Measurements from ENCODE around the gene MATN4. TPM values are rescaled to one million over a fixed set of nuclear protein-coding genes. Genes with fewer than 3 reads are reported as not detected.

The MATN4 gene
- total RNA-seq, 4 donors from 2014 or later: 0.25 to 1.5 (median 0.94) TPM; not detected in 1

- no peaks in the 10 kb centered on the region for H3K9me3 ChIP-seq
- H3K27ac ChIP-seq: no peak overlapping the region
- H3K27me3 ChIP-seq: peaks cover 40% of the 10 kb centered on the region
- H3K4me1 ChIP-seq: peaks cover 9% of the 10 kb centered on the region
- no peaks in the 10 kb centered on the region for H3K36me3 ChIP-seq
- no peak overlapping the region for H3K4me3 ChIP-seq
- WGBS: 45% methylated on average over 57 of the region's 71 CpGs
- no peak for DNase-seq (ENCODE audit: low spot score in 2 of 2)
- TF ChIP-seq CTCF (IDR thresholded peaks at IDR 0.05): no peak
- no peak for TF ChIP-seq POLR2AphosphoS5 (IDR thresholded peaks at IDR 0.05)
- no peak for TF ChIP-seq EP300 (IDR thresholded peaks at IDR 0.05)
- TF ChIP-seq POLR2A (IDR thresholded peaks at IDR 0.05): no peak
Observed at GRCh38 chr20:45316150-45317080, 8.3 kb upstream of the MATN4 start.

- H3K27me3 ChIP-seq: peaks cover 40% of the 10 kb centered on the region
- 90% methylated on average over 4 of the region's 4 CpGs for WGBS
Observed at GRCh38 chr20:45315672-45316071, 7.6 kb upstream of the MATN4 start.

GRCh38 chr20:45313943-45314342 is 5.8 kb upstream of the MATN4 start:
- no peak overlapping the region for H3K27ac ChIP-seq
- H3K9me3 ChIP-seq: no peaks in the 10 kb centered on the region
- peaks cover 40% of the 10 kb centered on the region for H3K27me3 ChIP-seq
- TF ChIP-seq EP300 (IDR thresholded peaks at IDR 0.05) (no peak), CTCF (IDR thresholded peaks at IDR 0.05) (no peak), POLR2AphosphoS5 (IDR thresholded peaks at IDR 0.05) (no peak), POLR2A (IDR thresholded peaks at IDR 0.05) (no peak)
- WGBS: 83% methylated on average over 10 of the region's 11 CpGs
- H3K4me3 ChIP-seq: no peak overlapping the region
- no peak for DNase-seq (ENCODE audit: low spot score in 2 of 2)
- peaks cover 4% of the 10 kb centered on the region for H3K4me1 ChIP-seq
- no peaks in the 10 kb centered on the region for H3K36me3 ChIP-seq

More at GRCh38 chr20:45315672-45316071, 7.6 kb upstream of the MATN4 start:
- TF ChIP-seq EP300 (IDR thresholded peaks at IDR 0.05) (no peak), CTCF (IDR thresholded peaks at IDR 0.05) (no peak), POLR2A (IDR thresholded peaks at IDR 0.05) (no peak), POLR2AphosphoS5 (IDR thresholded peaks at IDR 0.05) (no peak)
- H3K36me3 ChIP-seq: no peaks in the 10 kb centered on the region
- H3K4me3 ChIP-seq: no peak overlapping the region
- no peaks in the 10 kb centered on the region for H3K9me3 ChIP-seq
- no peak for DNase-seq (ENCODE audit: low spot score in 2 of 2)
- peaks cover 9% of the 10 kb centered on the region for H3K4me1 ChIP-seq
- no peak overlapping the region for H3K27ac ChIP-seq

- DNase-seq (ENCODE audit: low spot score in 2 of 2): no peak
- Histone ChIP-seq H3K36me3 (no peaks in the 10 kb centered on the region), H3K4me3 (no peak overlapping the region), H3K27me3 (peaks cover 40% of the 10 kb centered on the region), H3K9me3 (no peaks in the 10 kb centered on the region), H3K4me1 (peaks cover 11% of the 10 kb centered on the region), H3K27ac (no peak overlapping the region)
- WGBS: 92% methylated on average over 8 of the region's 8 CpGs
- TF ChIP-seq POLR2AphosphoS5 (IDR thresholded peaks at IDR 0.05): no peak
- no peak for TF ChIP-seq CTCF (IDR thresholded peaks at IDR 0.05)
- TF ChIP-seq EP300 (IDR thresholded peaks at IDR 0.05): no peak
- TF ChIP-seq POLR2A (IDR thresholded peaks at IDR 0.05): no peak
Observed at GRCh38 chr20:45313065-45313695, 5.1 kb upstream of the MATN4 start.

- no peak overlapping the region for H3K4me3 ChIP-seq
- TF ChIP-seq CTCF (IDR thresholded peaks at IDR 0.05) (no peak), POLR2AphosphoS5 (IDR thresholded peaks at IDR 0.05) (no peak), EP300 (IDR thresholded peaks at IDR 0.05) (no peak), POLR2A (IDR thresholded peaks at IDR 0.05) (no peak)
- no peak overlapping the region for H3K27ac ChIP-seq
- peaks cover 20% of the 10 kb centered on the region for H3K4me1 ChIP-seq
- no peak for DNase-seq (ENCODE audit: low spot score in 2 of 2)
- peaks cover 34% of the 10 kb centered on the region for H3K27me3 ChIP-seq
- no peaks in the 10 kb centered on the region for H3K9me3 ChIP-seq
- WGBS: 77% methylated on average over 21 of the region's 21 CpGs
- no peaks in the 10 kb centered on the region for H3K36me3 ChIP-seq
Observed at GRCh38 chr20:45312241-45312640, 4.1 kb upstream of the MATN4 start.
